Bronchial epithelial cell (primary cell): ENCODE results near the gene ABCA3. TPM values are rescaled to one million over a fixed set of nuclear protein-coding genes. Genes with fewer than 3 reads are reported as not detected.

Source experiments
- DNase-seq: peaks from one replicate; pipeline ENCODE4 v3.0.0-alpha.2; 2010; ENCODE audit warnings: low read depth
- FAIRE-seq: peaks from 2 replicates; lab custom pipeline; 2011; peaks lifted over from hg19 to GRCh38; lab: Jason Lieb, UNC
- H3K27me3 ChIP-seq: 2 replicates; pipeline ENCODE4 v1.5.1; 2011; ENCODE audit warnings: low read length; ENCODE audit not compliant: control insufficient read depth, insufficient read depth
- H3K36me3 ChIP-seq: 2 replicates; pipeline ENCODE4 v1.5.1; 2011; ENCODE audit warnings: low read length; ENCODE audit not compliant: control insufficient read depth, insufficient read depth
- H3K4me3 ChIP-seq: 2 replicates; pipeline ENCODE4 v1.5.1; 2011; ENCODE audit warnings: mild to moderate bottlenecking, low read depth, low read length, control low read depth
- total RNA-seq: library from RNA; depleted of rRNA; stranded (reverse); fragments of >200 nt; gene quantifications from 2 replicates; pipeline ENCODE4 v1.2.1, GENCODE V29; 2014
- TF ChIP-seq, protein P1 (sequence below): IDR thresholded peaks from 2 replicates; pipeline ENCODE4 v1.5.1; 2011; ENCODE audit warnings: mild to moderate bottlenecking, moderate library complexity, low read length, control low read depth, inconsistent platforms; ENCODE audit not compliant: insufficient read depth, severe bottlenecking

ABCA3 gene
- total RNA-seq, 1 donor from 2014 or later = under 0.01 TPM

DNA sequence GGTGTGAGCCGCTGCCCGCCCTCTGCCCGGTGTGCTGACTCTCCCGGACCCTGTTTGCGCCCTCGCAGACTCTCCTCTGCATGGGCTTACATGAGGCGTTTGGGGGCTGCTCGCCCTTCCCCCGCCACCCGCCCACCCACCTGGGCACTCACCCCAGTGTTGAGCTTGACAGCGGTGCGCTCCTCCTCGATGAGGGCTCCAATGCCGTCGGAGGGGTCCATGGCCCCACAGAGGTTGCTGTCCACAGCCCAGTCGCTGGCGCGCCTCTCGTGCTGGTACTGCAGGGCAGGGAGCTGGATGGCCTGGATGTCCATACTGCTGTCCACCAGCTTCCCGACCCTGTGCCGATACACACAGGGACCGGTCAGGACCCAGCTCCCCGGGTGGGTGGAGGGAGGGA lies 51.2 kb downstream of the ABCA3 start:
- no peaks in the 10 kb centered on the region for H3K36me3 ChIP-seq

DNA sequence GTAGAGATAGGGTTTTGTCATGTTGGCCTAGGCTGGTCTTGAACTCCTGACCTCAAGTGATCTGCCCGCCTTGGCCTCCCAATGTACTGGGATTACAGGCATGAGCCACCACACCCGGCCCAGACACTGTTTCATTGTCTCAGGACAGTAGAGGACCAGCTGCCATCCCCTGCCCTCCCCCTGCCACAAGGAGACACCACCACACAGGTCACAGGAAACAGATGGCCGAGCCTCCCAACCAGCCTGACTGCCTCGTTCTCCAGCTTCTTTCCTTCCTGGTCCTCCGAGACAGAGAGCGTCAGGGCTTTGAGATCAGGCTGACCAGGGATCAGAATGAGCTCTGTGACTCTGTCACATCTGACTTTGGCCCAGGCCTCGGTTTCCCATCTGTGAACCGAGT lies 51.8 kb downstream of the ABCA3 start:
- H3K36me3 ChIP-seq = no peaks in the 10 kb centered on the region
- H3K27me3 ChIP-seq = no peaks in the 10 kb centered on the region
- FAIRE-seq = no peak
- TF ChIP-seq, protein P1, sequence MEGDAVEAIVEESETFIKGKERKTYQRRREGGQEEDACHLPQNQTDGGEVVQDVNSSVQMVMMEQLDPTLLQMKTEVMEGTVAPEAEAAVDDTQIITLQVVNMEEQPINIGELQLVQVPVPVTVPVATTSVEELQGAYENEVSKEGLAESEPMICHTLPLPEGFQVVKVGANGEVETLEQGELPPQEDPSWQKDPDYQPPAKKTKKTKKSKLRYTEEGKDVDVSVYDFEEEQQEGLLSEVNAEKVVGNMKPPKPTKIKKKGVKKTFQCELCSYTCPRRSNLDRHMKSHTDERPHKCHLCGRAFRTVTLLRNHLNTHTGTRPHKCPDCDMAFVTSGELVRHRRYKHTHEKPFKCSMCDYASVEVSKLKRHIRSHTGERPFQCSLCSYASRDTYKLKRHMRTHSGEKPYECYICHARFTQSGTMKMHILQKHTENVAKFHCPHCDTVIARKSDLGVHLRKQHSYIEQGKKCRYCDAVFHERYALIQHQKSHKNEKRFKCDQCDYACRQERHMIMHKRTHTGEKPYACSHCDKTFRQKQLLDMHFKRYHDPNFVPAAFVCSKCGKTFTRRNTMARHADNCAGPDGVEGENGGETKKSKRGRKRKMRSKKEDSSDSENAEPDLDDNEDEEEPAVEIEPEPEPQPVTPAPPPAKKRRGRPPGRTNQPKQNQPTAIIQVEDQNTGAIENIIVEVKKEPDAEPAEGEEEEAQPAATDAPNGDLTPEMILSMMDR = no peak
- H3K4me3 ChIP-seq = no peak overlapping the region
- no peak for DNase-seq

More for the DNA sequence above, 51.2 kb downstream of the ABCA3 start:
- FAIRE-seq = no peak
- no peaks in the 10 kb centered on the region for H3K27me3 ChIP-seq
- TF ChIP-seq, protein P1 = no peak
- DNase-seq = no peak
- H3K4me3 ChIP-seq = no peak overlapping the region

DNA sequence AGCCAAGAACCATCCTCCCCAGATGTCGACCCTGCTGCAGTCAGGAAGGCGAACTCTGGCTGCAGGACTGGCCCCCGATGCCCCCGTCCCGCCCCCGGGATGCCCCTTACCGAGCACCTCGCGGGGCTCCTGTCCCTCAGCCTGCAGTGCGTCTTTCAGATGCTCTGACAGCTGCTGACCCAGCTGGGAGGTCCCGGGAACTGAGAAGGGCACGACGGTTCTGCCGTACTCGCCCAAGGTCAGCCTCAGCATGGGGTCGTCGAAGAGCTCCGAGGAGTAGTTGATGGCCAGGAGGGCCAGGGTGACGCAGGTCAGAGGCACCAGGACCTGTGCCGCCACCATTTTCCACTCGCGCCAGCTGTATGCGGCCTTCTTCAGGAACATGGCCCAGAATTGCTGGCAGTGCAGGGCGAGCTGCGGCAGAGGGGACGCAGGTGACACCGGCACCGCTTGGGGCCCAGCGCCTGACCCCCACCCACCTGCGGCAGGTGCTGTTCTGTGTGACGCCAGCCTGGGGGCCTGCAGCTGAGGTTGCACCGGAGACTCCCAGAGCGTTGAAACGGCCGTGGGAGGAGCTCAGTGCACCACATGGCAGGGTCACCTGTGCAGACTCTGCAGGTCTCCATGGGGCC lies 52.5 kb downstream of the ABCA3 start:
- H3K27me3 ChIP-seq = no peaks in the 10 kb centered on the region
- TF ChIP-seq, protein P1 = no peak
- no peak for DNase-seq
- no peak overlapping the region for H3K4me3 ChIP-seq
- FAIRE-seq = no peak
- no peaks in the 10 kb centered on the region for H3K36me3 ChIP-seq

DNA sequence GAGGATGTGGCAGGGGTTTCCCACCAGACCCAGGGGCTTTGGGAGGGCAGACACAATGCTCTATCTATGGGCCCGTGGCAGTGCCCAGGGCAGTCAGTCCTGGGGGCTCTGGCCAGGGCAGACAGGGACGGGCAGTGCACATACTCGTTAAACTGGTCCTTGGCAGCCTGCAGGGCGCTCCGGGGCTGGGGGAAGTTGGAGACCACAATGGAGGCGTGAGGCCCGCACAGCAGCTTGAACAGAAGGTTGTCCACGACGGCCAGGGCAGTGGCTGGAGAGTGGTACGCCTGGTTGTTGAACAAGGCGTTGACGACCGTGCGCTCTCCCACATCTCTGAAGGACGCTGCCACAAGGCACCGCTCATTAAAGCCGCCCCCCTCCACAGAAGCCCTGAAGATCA lies 54.0 kb downstream of the ABCA3 start:
- FAIRE-seq (no peak), DNase-seq (no peak)
- TF ChIP-seq, protein P1 = no peak
- no peaks in the 10 kb centered on the region for H3K27me3 ChIP-seq
- no peaks in the 10 kb centered on the region for H3K36me3 ChIP-seq
- H3K4me3 ChIP-seq = no peak overlapping the region

DNA sequence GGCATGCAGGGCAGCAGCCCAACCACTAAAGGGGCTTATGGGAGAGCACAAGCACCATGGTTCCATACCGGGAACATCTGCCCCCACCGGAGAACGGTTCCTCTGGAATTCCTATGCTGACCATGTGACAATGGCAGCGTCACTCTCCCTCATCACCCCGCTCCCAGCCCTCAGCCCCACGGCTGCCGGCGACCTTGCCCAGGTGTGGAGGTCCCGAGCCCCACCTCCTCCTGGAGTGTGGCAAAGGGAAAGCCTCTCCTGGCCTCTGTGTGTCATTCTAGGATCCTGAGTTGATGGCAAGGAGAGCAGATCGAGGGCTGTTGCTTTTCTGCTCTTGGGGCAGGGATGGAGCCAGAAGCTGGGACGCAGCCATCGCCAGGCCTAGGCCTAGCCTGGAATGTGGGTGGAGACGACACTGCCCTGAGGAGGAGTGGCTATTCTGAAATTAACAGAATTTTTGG lies 54.8 kb downstream of the ABCA3 start:
- Histone ChIP-seq H3K27me3 (no peaks in the 10 kb centered on the region), H3K4me3 (no peak overlapping the region), H3K36me3 (no peaks in the 10 kb centered on the region)
- TF ChIP-seq, protein P1 = no peak
- FAIRE-seq (peak; percentile 32), DNase-seq (no peak)
